ENCODE data around the gene PRXL2B. TPM values are rescaled to one million over a fixed set of nuclear protein-coding genes. Genes with fewer than 3 reads are reported as not detected.
"Not testable (repeated sequence)": the region's sequence is repeated elsewhere in the genome, so short reads cannot be mapped to it uniquely, and the experiment has no call there.

PRXL2B gene
- total RNA-seq, 2 donors from 2014 or later = 6.4 to 6.8 TPM

DNA sequence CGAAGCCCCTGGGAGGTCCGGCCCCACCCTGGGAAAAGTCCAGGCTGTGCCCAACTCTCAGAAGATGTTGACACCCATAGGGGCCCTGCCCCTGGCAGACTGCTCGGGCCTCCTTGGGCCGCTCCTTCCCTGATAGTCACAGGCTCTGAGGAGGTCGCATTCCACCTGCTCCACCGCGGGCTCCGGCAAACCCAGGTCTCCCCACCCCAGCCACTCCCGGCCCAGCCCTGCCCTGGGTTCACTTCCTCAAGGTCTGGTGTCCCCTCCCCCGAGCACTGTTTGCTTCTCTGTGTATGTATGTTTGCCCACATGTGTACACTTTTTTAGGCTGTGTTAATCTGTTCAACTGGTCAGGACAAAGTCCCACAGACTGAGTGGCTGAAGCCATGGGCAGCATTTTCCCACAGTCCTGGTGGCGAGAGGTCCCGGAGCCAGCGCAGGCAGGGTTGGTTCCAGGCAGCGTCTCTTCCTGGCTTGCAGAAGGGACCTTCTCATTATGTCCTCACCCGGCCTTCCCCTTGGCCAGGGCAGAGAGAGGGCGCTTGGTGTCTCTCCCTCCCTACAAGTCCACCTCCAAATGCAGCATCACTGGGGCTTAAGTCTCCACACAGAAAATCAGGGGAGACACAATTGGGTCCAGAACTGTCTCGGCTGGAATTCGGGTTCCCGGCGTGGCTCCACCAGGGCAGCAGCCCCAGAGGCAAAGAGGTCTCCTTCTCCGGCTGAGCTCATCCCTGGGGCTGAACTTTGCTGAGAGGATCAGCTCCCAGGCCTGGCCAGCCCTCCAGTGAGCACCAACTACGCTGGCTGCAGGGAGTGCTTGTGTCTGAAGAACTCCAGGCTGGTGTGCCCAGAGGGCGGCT lies 10.5 kb upstream of the PRXL2B start:
- H3K27me3 ChIP-seq = no peaks in the 10 kb centered on the region
- H3K4me1 ChIP-seq = peaks cover 0 to 18% of the 10 kb centered on the region in 2 donors
- H3K27ac ChIP-seq = peak overlapping the region; percentile 17 to 51
- DNase-seq (ENCODE audit: low spot score) = no peak
- H3K4me3 ChIP-seq = no peak overlapping the region
- TF ChIP-seq, protein P1, sequence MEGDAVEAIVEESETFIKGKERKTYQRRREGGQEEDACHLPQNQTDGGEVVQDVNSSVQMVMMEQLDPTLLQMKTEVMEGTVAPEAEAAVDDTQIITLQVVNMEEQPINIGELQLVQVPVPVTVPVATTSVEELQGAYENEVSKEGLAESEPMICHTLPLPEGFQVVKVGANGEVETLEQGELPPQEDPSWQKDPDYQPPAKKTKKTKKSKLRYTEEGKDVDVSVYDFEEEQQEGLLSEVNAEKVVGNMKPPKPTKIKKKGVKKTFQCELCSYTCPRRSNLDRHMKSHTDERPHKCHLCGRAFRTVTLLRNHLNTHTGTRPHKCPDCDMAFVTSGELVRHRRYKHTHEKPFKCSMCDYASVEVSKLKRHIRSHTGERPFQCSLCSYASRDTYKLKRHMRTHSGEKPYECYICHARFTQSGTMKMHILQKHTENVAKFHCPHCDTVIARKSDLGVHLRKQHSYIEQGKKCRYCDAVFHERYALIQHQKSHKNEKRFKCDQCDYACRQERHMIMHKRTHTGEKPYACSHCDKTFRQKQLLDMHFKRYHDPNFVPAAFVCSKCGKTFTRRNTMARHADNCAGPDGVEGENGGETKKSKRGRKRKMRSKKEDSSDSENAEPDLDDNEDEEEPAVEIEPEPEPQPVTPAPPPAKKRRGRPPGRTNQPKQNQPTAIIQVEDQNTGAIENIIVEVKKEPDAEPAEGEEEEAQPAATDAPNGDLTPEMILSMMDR (IDR thresholded peaks at IDR 0.05) = no peak
- H3K36me3 ChIP-seq = no peaks in the 10 kb centered on the region
- H3K9me3 ChIP-seq = peaks cover 5 to 6% of the 10 kb centered on the region in 2 donors

DNA sequence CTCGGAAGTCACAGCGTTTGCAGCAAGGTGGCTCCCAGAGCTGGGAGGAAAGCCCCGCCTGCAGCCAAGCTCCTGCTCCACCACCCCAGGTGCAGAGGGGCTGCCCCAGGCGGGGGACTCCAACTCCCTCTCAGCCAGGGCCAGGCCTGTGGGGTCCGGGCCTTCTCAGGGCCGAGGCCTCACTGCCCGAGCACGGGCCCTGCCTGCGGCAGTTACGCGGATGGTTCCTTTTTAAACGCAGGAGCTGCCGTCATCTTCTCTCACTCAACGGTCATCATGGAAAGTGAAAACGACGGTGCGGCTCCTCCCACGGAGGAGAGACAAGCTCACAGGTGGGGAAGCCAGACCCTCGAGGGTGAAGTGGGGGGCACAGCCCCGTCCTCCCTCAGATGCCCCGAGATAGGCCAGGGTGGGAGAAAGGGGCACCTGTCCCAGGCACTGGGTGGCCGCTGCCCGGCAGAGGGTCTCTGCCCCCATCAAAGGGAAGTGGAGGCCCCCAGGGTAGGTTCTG lies 9.0 kb upstream of the PRXL2B start:
- not testable (repeated sequence) for H3K36me3 ChIP-seq; DNase-seq (ENCODE audit: low spot score); H3K27me3 ChIP-seq; H3K9me3 ChIP-seq
- Histone ChIP-seq H3K4me3 (peak overlapping the region in 1 of 2 donors; percentile 17), H3K27ac (peak overlapping the region; percentile 49 to 77), H3K4me1 (peaks cover 0 to 18% of the 10 kb centered on the region in 2 donors)

DNA sequence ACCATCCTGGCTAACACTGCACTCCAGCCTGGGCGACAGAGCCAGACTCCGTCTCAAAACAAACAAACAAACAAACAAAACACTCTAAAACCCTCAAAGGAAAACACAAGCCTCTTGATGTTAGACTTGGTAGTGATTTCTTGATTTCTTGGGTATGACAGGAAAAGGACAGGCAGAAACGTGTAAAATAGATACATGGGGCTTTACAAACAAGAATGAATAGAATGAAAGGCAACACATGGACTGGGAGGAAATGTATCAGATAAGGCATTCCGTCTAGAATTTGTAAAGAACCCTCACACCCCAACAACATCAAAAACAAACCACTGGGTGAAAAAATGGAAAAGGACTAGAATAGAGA lies 7.8 kb upstream of the PRXL2B start:
- TF ChIP-seq, protein P1 (IDR thresholded peaks at IDR 0.05) = peak in 1 of 2 donors; percentile 3
- H3K36me3 ChIP-seq = no peaks in the 10 kb centered on the region
- DNase-seq (ENCODE audit: low spot score) = no peak
- H3K9me3 ChIP-seq = no peaks in the 10 kb centered on the region
- peaks cover 0 to 18% of the 10 kb centered on the region in 2 donors for H3K4me1 ChIP-seq
- H3K27me3 ChIP-seq = no peaks in the 10 kb centered on the region
- H3K27ac ChIP-seq = peak overlapping the region; percentile 49 to 77
- H3K4me3 ChIP-seq = no peak overlapping the region

DNA sequence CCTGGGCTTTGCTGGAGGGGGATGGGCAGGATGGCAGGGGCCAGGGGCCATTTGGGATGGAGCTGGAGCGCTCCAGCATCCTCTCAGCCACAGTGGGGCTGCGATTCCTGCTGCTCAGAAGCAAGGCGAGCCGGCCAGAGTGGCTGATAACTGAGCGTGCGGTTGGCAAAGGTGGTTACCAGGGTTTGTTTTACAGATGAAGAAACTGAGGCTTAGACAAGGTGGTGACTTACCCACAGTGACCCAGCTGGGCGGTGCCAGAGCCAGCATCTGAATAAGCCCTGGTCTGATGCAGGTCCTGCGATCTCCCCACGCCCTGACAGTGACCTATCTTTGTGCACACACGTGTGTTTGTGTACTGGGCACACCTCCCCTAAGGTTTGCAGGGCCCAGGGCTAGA lies 5.9 kb upstream of the PRXL2B start:
- Histone ChIP-seq H3K27me3 (no peaks in the 10 kb centered on the region), H3K4me1 (peaks cover 0 to 31% of the 10 kb centered on the region in 2 donors), H3K27ac (no peak overlapping the region), H3K36me3 (no peaks in the 10 kb centered on the region), H3K4me3 (no peak overlapping the region), H3K9me3 (no peaks in the 10 kb centered on the region)
- no peak for DNase-seq (ENCODE audit: low spot score)
- TF ChIP-seq, protein P1 (IDR thresholded peaks at IDR 0.05) = no peak

DNA sequence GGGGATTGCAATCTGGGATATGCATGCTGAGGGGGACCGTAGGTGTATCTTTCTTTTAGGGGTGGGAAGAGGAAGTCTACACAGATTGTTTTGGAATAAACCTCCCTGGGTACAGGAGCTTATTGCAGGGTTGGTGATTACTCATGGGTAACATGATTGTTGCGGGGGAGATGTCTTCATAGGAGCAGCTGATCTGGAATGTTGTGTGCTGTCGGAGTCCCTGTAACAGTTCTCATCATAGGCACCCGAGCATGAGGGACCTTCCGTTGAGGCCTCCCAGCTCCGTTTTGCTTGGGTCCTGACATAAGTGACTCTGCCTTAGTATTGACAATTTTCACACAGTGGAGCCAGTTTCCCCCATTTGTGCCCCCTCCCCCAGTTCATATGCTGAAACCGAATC lies 4.2 kb upstream of the PRXL2B start:
- no peak for DNase-seq (ENCODE audit: low spot score)
- H3K4me3 ChIP-seq = no peak overlapping the region
- H3K4me1 ChIP-seq = peaks cover 0 to 34% of the 10 kb centered on the region in 2 donors
- H3K27me3 ChIP-seq = no peaks in the 10 kb centered on the region
- no peaks in the 10 kb centered on the region for H3K9me3 ChIP-seq
- H3K27ac ChIP-seq = no peak overlapping the region
- H3K36me3 ChIP-seq = no peaks in the 10 kb centered on the region
- TF ChIP-seq, protein P1 (IDR thresholded peaks at IDR 0.05) = no peak

DNA sequence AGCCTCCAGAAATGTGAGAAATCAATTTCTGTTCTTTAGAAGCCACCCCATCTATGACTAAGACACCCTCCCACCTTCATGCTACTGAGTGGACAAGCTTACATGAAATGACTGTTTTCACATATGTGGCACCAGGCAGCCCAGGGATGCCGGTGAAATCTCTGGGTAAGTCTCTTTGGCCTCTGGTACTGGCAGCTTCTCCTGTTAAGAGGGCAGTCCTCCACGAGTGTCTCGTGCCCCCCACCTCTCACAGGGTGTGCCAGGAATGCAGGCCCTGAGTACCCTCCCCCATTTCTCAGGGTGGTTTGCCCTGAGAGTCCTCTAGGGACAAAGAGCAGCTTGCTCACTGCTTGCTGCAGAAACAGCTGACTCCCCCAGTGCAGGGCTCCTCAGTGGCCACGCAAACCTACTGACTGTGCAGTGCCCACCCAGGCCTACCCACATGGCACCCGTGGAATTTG lies 3.2 kb upstream of the PRXL2B start:
- H3K9me3 ChIP-seq = no peaks in the 10 kb centered on the region

More for the DNA sequence above, 3.2 kb upstream of the PRXL2B start:
- H3K27me3 ChIP-seq = no peaks in the 10 kb centered on the region
- H3K4me3 ChIP-seq = no peak overlapping the region
- no peaks in the 10 kb centered on the region for H3K36me3 ChIP-seq
- TF ChIP-seq, protein P1 (IDR thresholded peaks at IDR 0.05) = no peak
- no peak overlapping the region for H3K27ac ChIP-seq
- peaks cover 0 to 34% of the 10 kb centered on the region in 2 donors for H3K4me1 ChIP-seq
- no peak for DNase-seq (ENCODE audit: low spot score)
